GM10266 (cell line): ENCODE results near the gene RAPGEF4.

ENCODE experiments used
- DNase-seq: peaks from one replicate; pipeline ENCODE4 v3.0.0; 2012; ENCODE audit errors: extremely low spot score
- TF ChIP-seq, protein P1 (sequence below): IDR thresholded peaks from 2 replicates; pipeline ENCODE4 v1.5.1; 2012; ENCODE audit warnings: mild to moderate bottlenecking, low read depth; ENCODE audit not compliant: control insufficient read depth, insufficient read depth; ENCODE audit errors: missing control alignments

RAPGEF4 gene

DNA sequence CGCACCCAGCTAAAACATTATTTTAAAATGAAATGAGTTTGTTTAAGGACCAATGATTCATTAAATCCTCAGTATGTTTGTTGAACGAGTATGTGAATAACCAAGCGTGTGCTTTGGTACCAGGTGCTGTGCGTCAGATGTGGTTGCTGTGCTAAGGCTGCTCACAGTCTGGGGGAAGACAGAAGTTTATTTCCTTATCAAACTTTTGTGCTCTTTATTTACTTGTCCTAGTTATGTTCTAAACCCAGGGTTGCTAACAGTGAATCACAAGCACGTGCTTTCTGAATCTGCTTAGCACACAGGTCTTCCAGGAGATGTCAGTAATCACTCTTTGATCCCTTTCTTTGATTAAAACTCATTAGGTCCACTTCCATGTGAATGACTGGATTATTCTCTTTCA, 37.0 kb downstream of the RAPGEF4 start:
- TF ChIP-seq, protein P1, sequence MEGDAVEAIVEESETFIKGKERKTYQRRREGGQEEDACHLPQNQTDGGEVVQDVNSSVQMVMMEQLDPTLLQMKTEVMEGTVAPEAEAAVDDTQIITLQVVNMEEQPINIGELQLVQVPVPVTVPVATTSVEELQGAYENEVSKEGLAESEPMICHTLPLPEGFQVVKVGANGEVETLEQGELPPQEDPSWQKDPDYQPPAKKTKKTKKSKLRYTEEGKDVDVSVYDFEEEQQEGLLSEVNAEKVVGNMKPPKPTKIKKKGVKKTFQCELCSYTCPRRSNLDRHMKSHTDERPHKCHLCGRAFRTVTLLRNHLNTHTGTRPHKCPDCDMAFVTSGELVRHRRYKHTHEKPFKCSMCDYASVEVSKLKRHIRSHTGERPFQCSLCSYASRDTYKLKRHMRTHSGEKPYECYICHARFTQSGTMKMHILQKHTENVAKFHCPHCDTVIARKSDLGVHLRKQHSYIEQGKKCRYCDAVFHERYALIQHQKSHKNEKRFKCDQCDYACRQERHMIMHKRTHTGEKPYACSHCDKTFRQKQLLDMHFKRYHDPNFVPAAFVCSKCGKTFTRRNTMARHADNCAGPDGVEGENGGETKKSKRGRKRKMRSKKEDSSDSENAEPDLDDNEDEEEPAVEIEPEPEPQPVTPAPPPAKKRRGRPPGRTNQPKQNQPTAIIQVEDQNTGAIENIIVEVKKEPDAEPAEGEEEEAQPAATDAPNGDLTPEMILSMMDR: no peak
- DNase-seq: no peak

DNA sequence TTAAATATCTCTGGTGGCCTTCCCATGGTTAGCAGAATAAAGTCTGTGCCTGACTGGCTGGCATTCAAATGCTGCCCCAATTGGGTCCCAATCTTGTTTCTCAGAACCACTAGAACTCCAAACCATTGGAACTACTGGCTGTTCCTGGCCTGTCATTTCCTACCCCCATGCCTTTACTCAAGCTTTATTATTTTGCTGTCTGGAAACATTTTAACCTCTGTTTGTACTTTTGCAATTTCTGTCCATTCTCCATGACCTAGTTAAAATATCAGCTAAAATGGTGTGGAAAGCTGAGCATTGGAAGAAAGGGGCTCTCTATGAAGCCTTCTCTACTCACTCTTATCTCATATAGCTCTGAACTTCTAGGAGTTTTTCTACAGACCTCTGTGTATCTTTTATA, 38.7 kb downstream of the RAPGEF4 start:
- TF ChIP-seq, protein P1: no peak
- no peak for DNase-seq

DNA sequence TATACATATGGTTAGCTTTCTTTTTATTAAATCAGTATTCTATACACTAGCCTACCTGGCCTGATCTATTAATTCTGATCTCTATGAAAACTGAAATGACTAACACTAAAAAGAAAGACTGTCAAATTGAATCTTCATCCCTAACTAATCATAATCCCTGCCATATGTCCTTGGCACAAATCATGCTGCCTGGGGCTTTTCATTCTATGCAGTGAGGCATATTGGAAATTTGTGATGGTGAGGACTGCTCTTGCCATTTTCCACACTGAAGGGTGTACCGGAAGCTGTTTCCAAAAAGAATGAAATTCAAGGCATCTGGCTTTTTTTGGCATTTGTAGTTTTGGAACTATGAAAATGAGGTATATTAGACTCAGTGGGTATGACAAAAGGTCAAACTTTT, 39.7 kb downstream of the RAPGEF4 start:
- TF ChIP-seq, protein P1: no peak
- DNase-seq: no peak

DNA sequence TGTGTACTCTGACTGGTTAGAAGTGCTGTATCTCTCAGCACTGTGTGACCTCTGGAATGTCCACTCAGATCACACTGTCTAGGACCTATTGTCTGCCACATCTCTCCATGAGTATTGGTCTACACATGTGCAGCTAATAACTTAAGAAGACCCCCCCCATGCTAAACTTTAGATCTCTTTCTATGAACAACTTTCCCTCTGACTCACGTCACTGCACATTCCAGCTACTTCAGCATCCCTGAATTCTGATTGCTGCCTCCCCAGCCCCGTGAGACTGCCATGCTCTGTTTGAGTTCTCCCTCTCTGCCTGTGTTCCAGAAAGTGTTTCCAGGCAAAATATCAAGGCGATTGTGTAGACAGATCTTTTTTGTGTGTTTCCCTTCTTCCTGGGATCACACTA, 41.8 kb downstream of the RAPGEF4 start:
- no peak for DNase-seq
- TF ChIP-seq, protein P1: no peak

DNA sequence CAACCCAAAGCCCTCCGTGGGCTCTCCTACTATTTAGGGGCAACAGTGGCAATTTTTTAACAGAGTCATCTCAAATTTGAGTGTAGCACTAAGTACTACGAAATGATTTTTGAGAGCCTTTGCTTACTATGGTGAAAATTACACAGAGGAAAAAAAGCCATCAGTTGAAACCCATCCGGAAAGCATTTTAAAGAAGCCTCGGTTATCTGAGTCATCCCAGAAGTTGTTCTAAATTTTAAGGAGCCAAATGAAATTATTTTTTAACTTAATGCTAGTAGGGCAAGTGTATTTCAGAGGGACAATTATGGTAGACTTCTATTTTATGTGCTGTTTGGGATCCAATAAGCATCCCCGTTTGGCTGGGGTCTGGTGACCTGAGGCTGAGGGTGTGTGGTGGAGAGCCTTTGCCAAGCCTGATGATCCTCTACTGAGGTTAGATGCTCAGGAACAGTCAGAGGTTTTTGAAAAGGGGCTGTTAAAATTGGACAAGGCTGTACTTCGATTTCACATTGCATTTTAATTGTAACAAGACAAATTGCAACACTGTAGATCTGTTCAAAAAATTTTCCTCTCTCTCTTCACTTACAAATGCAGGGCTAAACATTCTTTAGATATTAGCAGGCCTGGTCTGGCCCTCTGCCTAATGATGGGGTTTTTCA, 47.0 kb downstream of the RAPGEF4 start:
- DNase-seq: no peak
- TF ChIP-seq, protein P1: no peak

DNA sequence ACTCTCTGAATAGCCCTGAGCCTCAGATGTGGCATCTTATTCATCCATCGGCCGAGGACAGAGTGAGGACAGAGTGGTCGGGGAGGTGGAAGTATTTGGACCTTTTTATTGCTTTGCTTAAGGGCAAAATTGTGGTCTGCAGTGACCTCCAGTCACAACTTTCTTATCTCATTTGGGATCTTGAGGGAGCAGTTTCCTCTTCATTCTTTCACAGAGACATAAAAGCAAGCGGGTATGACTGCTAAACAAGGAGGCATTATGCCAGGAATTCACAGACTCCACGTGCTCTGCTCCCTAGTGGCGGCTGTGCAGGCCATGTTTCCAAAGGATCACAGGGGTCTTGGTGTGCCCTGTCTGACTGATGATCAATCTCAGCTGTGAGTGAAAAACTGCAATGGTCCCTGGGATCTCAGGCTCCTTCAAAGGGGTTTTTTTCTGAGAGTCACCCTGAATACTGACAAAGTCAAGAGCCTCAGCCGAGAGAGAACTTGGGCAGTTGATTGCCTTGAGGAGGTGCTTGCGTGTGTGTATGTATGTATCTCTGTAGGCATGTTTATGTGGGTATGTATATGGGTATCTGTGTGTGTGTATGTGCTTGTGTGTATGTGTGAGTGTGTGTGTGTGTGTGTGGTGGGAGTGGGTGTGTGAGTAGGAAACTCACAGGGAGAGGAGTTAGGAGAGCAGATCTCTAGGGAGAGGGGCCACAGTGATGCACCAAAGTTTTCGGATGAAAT, 47.7 kb downstream of the RAPGEF4 start:
- TF ChIP-seq, protein P1: no peak
- DNase-seq: no peak

DNA sequence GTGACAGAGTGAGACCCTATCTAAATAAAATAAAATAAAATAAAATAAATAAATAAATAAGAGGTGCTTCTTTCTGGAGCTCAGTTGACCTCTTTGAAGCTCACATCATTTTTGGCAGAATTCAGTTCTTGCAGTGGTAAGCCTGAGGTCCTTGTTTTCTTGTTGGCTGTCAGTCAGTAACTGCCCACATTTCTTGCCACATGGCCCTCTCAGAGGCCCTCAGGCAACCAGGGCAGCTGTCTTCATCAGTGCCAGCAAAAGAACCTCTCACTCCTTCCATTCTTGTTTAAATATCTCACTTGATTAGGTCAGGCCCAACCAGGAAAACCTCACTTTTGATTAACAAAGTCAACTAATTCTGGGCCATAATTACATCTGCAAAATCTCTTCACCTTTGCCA, 53.2 kb downstream of the RAPGEF4 start:
- no peak for DNase-seq
- TF ChIP-seq, protein P1: no peak
